HepG2 (cell line): Measurements from ENCODE around the gene RBL1. TPM values are rescaled to one million over a fixed set of nuclear protein-coding genes. Genes with fewer than 3 reads are reported as not detected.
A peak's percentile ranks its signal among the peaks of the same experiment; 100 is the strongest.

Experiments used
- BRCA1 ChIP-seq: sonication (generic); formaldehyde crosslinking; IDR thresholded peaks from 2 replicates; pipeline ENCODE4 v1.4.0; 2020; ENCODE audit warnings: missing genetic modification reagents
- DMTF1 ChIP-seq: sonication (generic); formaldehyde crosslinking; IDR thresholded peaks from 2 replicates; pipeline ENCODE4 v1.4.0; 2020; ENCODE audit warnings: mild to moderate bottlenecking, missing genetic modification reagents
- ESRRA ChIP-seq: sonication (generic); formaldehyde crosslinking; IDR thresholded peaks from 2 replicates; pipeline ENCODE4 v1.5.1; 2020; ENCODE audit warnings: mild to moderate bottlenecking, low read depth, missing genetic modification reagents
- HNF4G ChIP-seq, 2 experiments: sonication (generic) in 1 of 2; formaldehyde crosslinking in 1 of 2; IDR thresholded peaks; 2 replicates each; pipeline versions ENCODE4 v1.4.0 to v1.6.1; 2011 to 2020; ENCODE audit warnings: borderline replicate concordance in 2 of 2, low read depth in 2 of 2, mild to moderate bottlenecking in 2 of 2, low read length in 1 of 2, missing genetic modification reagents in 1 of 2, moderate library complexity in 1 of 2
- KLF11 ChIP-seq: IDR thresholded peaks from 2 replicates; pipeline ENCODE4 v1.6.1; 2016; ENCODE audit warnings: missing compliant biosample characterization
- MIER2 ChIP-seq: IDR thresholded peaks from 2 replicates; pipeline ENCODE4 v1.6.1; 2016; ENCODE audit warnings: missing biosample characterization, missing genetic modification reagents
- NFE2L1 ChIP-seq: sonication (generic); formaldehyde crosslinking; IDR thresholded peaks from 2 replicates; pipeline ENCODE4 v1.4.0; 2020; ENCODE audit warnings: missing genetic modification reagents, mild to moderate bottlenecking, borderline replicate concordance
- NFKB2 ChIP-seq: sonication (generic); formaldehyde crosslinking; IDR thresholded peaks from 2 replicates; pipeline ENCODE4 v1.4.0; 2020; ENCODE audit warnings: missing genetic modification reagents, borderline replicate concordance
- NR0B2 ChIP-seq: sonication (generic); formaldehyde crosslinking; IDR thresholded peaks from 2 replicates; pipeline ENCODE4 v1.4.0; 2020; ENCODE audit warnings: mild to moderate bottlenecking, missing genetic modification reagents
- TFDP1 ChIP-seq: IDR thresholded peaks from 2 replicates; pipeline ENCODE4 v1.6.1; 2016; ENCODE audit warnings: missing compliant biosample characterization, missing genetic modification reagents, borderline replicate concordance
- THRA ChIP-seq: sonication (generic); formaldehyde crosslinking; IDR thresholded peaks from 2 replicates; pipeline ENCODE4 v1.4.0; 2020; ENCODE audit warnings: missing genetic modification reagents, borderline replicate concordance
- XRCC5 ChIP-seq: fragments of 200-400 bp; formaldehyde crosslinking; optimal IDR thresholded peaks from 2 replicates; pipeline ENCODE3; 2017; ENCODE audit warnings: mild to moderate bottlenecking, low read length
- ZNF101 ChIP-seq: sonication (generic); formaldehyde crosslinking; IDR thresholded peaks from 2 replicates; pipeline ENCODE4 v1.4.0; 2020; ENCODE audit warnings: mild to moderate bottlenecking, low read depth, missing genetic modification reagents, borderline replicate concordance
- ZNF766 ChIP-seq: sonication (generic); formaldehyde crosslinking; IDR thresholded peaks from 2 replicates; pipeline ENCODE4 v1.5.0; 2020; ENCODE audit warnings: missing genetic modification reagents, borderline replicate concordance
- polyA plus RNA-seq, 8 experiments: library from polyadenylated mRNA; depleted of rRNA in 3 of 8; stranded (reverse) in 7 of 8; unstranded in 1 of 8; fragments of >200 nt; fragmentation: Illumina TruSeq in 4 of 8; extraction: Trizol in 4 of 8; gene quantifications; 2 replicates each; pipeline versions ENCODE4 v1.2.1 to v1.2.3, GENCODE V29; 2011 to 2016; ENCODE audit warnings: low read depth in 4 of 8, missing spikeins in 1 of 8, mixed read lengths in 1 of 8; ENCODE audit not compliant: insufficient read depth in 1 of 8
- total RNA-seq, 5 experiments: library from RNA; depleted of rRNA; stranded (reverse); fragments of >200 nt; fragmentation: Illumina TruSeq; extraction: Trizol; gene quantifications; 2 replicates each; pipeline ENCODE4 v1.2.3, GENCODE V29; 2016; ENCODE audit warnings: low read depth in 1 of 5
- TF ChIP-seq, protein P1 (sequence below): IDR thresholded peaks from 2 replicates; pipeline ENCODE4 v1.6.1; 2016; ENCODE audit warnings: low read depth, control low read depth
- TF ChIP-seq, protein P2 (sequence below): sonication (generic); formaldehyde crosslinking; IDR thresholded peaks from 2 replicates; pipeline ENCODE4 v1.4.0; 2020; ENCODE audit warnings: missing genetic modification reagents, borderline replicate concordance

Gene RBL1
- total and polyA plus RNA-seq, 2 of the 13 experiments (the other 11 are each of a cell fraction or from before 2014, with no cell fraction given): 6.0 to 27.5 TPM

DNA sequence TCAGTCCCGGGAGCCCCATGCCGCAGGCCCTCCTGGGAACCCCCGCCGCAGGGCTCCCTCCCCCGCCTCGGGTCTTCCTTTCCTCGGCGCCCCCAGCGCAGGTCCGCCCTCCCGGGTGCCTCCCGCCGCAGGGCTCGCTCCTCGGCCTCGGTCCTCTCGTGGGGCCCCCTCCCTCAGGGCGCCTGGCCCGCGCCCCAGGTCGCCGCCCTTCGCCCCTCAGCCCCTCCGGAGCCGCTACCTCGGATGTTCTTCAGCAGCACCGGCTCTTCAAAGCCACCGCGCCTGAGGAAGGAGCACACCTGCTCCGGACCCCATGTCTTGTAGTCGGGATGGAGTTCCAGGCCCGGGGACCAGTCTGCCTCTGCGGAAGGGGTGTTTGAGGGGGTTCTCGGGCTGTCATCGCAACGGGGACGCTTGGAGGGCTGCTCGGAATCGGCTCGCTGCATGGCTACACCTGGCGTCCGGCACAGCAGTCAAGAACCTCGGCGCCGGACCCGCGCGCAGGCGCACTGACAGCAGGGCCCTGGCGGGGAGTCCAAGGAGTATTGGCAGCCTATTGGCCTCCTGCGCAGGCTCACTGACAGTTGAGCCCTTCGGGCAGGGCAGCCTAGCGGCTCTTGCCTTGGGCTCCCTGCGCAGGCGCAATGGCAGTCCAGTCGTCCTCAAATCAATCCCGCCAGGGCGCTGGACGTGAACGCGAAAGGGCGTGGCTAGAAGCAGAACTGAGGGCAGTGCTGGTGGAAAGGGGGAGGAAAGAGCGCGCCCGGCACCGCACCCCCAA is 144.4 kb downstream of the RBL1 start, which contains the start of gene SAMHD1 (continued):
- TF ChIP-seq THRA: peak; percentile 17
- TF ChIP-seq HNF4G (IDR thresholded peaks at IDR 0.05; ENCODE audit: borderline replicate concordance, low read depth, low read length): 0 out of 2 replicates have a peak, but pooled peaks have one; percentile 6
- no peak; the same call in 1 of the 2 replicates for TF ChIP-seq HNF4G (CRISPR knock-in tag; IDR thresholded peaks at IDR 0.05; ENCODE audit: borderline replicate concordance, low read depth)
- peak; percentile 64 for TF ChIP-seq XRCC5
- TF ChIP-seq ZNF101: no peak
- peak; percentile 22; the same call in 1 of the 2 replicates for TF ChIP-seq NFE2L1 (CRISPR knock-in tag)
- peak; percentile 58 for TF ChIP-seq MIER2 (CRISPR knock-in tag)
- TF ChIP-seq, protein P1, sequence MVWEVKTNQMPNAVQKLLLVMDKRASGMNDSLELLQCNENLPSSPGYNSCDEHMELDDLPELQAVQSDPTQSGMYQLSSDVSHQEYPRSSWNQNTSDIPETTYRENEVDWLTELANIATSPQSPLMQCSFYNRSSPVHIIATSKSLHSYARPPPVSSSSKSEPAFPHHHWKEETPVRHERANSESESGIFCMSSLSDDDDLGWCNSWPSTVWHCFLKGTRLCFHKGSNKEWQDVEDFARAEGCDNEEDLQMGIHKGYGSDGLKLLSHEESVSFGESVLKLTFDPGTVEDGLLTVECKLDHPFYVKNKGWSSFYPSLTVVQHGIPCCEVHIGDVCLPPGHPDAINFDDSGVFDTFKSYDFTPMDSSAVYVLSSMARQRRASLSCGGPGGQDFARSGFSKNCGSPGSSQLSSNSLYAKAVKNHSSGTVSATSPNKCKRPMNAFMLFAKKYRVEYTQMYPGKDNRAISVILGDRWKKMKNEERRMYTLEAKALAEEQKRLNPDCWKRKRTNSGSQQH (CRISPR knock-in tag): peak; percentile 56
- peak; percentile 94; the same call in 1 of the 2 replicates for TF ChIP-seq TFDP1 (CRISPR knock-in tag)
- TF ChIP-seq NR0B2: no peak; the same call in 1 of the 2 replicates
- peak; percentile 57; the same call in 1 of the 2 replicates for TF ChIP-seq KLF11 (CRISPR knock-in tag)
- no peak; the same call in 1 of the 2 replicates for TF ChIP-seq ESRRA (CRISPR knock-in tag)
- peak; percentile 90; the same call in 1 of the 2 replicates for TF ChIP-seq NFKB2 (CRISPR knock-in tag)
- TF ChIP-seq ZNF766 (CRISPR knock-in tag): peak; percentile 88
- TF ChIP-seq, protein P2, sequence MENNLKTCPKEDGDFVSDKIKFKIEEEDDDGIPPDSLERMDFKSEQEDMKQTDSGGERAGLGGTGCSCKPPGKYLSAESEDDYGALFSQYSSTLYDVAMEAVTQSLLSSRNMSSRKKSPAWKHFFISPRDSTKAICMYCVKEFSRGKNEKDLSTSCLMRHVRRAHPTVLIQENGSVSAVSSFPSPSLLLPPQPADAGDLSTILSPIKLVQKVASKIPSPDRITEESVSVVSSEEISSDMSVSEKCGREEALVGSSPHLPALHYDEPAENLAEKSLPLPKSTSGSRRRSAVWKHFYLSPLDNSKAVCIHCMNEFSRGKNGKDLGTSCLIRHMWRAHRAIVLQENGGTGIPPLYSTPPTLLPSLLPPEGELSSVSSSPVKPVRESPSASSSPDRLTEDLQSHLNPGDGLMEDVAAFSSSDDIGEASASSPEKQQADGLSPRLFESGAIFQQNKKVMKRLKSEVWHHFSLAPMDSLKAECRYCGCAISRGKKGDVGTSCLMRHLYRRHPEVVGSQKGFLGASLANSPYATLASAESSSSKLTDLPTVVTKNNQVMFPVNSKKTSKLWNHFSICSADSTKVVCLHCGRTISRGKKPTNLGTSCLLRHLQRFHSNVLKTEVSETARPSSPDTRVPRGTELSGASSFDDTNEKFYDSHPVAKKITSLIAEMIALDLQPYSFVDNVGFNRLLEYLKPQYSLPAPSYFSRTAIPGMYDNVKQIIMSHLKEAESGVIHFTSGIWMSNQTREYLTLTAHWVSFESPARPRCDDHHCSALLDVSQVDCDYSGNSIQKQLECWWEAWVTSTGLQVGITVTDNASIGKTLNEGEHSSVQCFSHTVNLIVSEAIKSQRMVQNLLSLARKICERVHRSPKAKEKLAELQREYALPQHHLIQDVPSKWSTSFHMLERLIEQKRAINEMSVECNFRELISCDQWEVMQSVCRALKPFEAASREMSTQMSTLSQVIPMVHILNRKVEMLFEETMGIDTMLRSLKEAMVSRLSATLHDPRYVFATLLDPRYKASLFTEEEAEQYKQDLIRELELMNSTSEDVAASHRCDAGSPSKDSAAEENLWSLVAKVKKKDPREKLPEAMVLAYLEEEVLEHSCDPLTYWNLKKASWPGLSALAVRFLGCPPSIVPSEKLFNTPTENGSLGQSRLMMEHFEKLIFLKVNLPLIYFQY (CRISPR knock-in tag): no peak
- TF ChIP-seq DMTF1 (CRISPR knock-in tag): 0 out of 2 replicates have a peak, but pooled peaks have one; percentile 70
- TF ChIP-seq BRCA1: peak; percentile 71
